ENCODE data around the gene PPP1R7. TPM values are rescaled to one million over a fixed set of nuclear protein-coding genes. Genes with fewer than 3 reads are reported as not detected.

PPP1R7 gene
- polyA plus RNA-seq, 1 donor from 2014 or later, result 59.3 TPM

DNA sequence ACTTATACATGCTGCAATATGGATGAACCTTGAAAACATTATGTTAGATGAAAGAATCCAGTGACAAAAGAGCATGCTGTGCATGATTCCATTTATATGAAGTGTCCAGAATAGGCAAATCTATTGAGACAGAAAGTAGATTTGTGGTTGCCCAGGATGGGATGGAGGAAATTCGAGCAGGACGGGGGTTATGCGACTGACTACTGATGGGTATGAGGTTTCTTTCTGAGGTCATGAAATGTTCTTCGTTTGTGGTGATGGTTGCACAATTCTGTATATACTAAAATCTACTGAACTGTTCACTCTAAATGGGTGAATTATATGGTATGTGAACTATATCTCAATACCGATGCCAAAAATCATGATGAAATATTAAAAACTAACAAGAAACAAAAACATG lies 29.3 kb upstream of the PPP1R7 start:
- H3F3A ChIP-seq (ENCODE audit: insufficient read depth, low read length, poor library complexity, severe bottlenecking), result no peaks in the 10 kb centered on the region
- no peaks in the 10 kb centered on the region for H3K79me2 ChIP-seq (replicated peaks; ENCODE audit: insufficient read depth, low read length)
- peaks cover 6% of the 10 kb centered on the region for H3K36me3 ChIP-seq (ENCODE audit: insufficient read depth, low read length)
- TF ChIP-seq, protein P1, sequence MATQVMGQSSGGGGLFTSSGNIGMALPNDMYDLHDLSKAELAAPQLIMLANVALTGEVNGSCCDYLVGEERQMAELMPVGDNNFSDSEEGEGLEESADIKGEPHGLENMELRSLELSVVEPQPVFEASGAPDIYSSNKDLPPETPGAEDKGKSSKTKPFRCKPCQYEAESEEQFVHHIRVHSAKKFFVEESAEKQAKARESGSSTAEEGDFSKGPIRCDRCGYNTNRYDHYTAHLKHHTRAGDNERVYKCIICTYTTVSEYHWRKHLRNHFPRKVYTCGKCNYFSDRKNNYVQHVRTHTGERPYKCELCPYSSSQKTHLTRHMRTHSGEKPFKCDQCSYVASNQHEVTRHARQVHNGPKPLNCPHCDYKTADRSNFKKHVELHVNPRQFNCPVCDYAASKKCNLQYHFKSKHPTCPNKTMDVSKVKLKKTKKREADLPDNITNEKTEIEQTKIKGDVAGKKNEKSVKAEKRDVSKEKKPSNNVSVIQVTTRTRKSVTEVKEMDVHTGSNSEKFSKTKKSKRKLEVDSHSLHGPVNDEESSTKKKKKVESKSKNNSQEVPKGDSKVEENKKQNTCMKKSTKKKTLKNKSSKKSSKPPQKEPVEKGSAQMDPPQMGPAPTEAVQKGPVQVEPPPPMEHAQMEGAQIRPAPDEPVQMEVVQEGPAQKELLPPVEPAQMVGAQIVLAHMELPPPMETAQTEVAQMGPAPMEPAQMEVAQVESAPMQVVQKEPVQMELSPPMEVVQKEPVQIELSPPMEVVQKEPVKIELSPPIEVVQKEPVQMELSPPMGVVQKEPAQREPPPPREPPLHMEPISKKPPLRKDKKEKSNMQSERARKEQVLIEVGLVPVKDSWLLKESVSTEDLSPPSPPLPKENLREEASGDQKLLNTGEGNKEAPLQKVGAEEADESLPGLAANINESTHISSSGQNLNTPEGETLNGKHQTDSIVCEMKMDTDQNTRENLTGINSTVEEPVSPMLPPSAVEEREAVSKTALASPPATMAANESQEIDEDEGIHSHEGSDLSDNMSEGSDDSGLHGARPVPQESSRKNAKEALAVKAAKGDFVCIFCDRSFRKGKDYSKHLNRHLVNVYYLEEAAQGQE (IDR thresholded peaks at IDR 0.05; ENCODE audit: borderline replicate concordance), result no peak
- no peak for TF ChIP-seq EP300 (conservative IDR thresholded peaks at IDR 0.05; ENCODE audit: poor library complexity, severe bottlenecking)
- TF ChIP-seq SMC3 (conservative IDR thresholded peaks at IDR 0.05; ENCODE audit: poor library complexity), result no peak
- no peak for TF ChIP-seq EZH2 (IDR thresholded peaks at IDR 0.05; ENCODE audit: borderline replicate concordance, insufficient read depth, low read length, poor library complexity, severe bottlenecking)
- TF ChIP-seq TAF1 (IDR thresholded peaks at IDR 0.05; ENCODE audit: low read depth), result no peak
- no peak for TF ChIP-seq RAD21 (conservative IDR thresholded peaks at IDR 0.05)
- TF ChIP-seq, protein P2, sequence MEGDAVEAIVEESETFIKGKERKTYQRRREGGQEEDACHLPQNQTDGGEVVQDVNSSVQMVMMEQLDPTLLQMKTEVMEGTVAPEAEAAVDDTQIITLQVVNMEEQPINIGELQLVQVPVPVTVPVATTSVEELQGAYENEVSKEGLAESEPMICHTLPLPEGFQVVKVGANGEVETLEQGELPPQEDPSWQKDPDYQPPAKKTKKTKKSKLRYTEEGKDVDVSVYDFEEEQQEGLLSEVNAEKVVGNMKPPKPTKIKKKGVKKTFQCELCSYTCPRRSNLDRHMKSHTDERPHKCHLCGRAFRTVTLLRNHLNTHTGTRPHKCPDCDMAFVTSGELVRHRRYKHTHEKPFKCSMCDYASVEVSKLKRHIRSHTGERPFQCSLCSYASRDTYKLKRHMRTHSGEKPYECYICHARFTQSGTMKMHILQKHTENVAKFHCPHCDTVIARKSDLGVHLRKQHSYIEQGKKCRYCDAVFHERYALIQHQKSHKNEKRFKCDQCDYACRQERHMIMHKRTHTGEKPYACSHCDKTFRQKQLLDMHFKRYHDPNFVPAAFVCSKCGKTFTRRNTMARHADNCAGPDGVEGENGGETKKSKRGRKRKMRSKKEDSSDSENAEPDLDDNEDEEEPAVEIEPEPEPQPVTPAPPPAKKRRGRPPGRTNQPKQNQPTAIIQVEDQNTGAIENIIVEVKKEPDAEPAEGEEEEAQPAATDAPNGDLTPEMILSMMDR (IDR thresholded peaks at IDR 0.05; ENCODE audit: poor library complexity, severe bottlenecking), result no peak
- no peak for TF ChIP-seq POLR2AphosphoS5 (IDR thresholded peaks at IDR 0.05)
- TF ChIP-seq MXI1 (conservative IDR thresholded peaks at IDR 0.05; ENCODE audit: poor library complexity, severe bottlenecking), result no peak
- H3K4me3 ChIP-seq (ENCODE audit: low read length), result no peak overlapping the region
- H3K9ac ChIP-seq (ENCODE audit: low read length), result no peak overlapping the region
- no peak overlapping the region for H3K27ac ChIP-seq (ENCODE audit: low read length)
- H3K4me2 ChIP-seq (ENCODE audit: low read length), result no peak overlapping the region
- H3K27me3 ChIP-seq (ENCODE audit: insufficient read depth, low read depth, low read length), result no peaks in the 10 kb centered on the region
- H3K9me3 ChIP-seq (ENCODE audit: low read length), result no peaks in the 10 kb centered on the region
- no peaks in the 10 kb centered on the region for H3K9me2 ChIP-seq (ENCODE audit: insufficient read depth, low read length)
- H2AFZ ChIP-seq (ENCODE audit: low read depth, low read length), result no peak overlapping the region
- H4K20me1 ChIP-seq (ENCODE audit: insufficient read depth), result no peaks in the 10 kb centered on the region

DNA sequence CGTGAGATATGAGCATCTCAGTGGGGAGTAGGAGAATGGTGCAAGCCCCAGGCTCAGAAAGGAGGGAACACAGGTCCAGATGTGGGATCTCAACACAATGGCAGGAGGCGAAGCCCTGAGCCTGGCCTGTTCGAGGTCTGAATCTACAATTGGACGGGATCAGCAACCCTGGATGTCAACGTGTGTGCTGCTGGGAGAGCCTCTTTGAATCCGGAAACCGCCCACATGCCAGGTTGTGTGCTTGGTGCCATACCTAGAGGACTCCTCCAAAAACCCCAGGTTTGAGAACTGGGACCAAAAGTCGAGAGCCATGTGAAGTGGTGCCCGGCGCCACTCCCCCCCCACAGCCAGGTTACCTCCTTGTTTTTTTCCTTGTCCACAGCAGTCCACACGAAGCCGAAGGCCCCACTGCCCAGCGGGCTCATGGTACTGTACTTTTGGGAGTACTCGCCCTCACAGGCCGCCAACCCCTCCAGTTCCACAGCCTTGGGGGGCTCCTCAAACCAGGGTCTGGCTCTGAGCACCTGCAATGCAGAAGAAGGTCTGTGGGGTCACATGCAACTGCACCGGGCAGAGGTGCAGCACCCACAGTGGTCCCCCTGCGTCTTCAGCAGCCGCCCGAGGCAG lies 27.8 kb upstream of the PPP1R7 start:
- no peaks in the 10 kb centered on the region for H4K20me1 ChIP-seq (ENCODE audit: insufficient read depth)
- no peaks in the 10 kb centered on the region for H3K79me2 ChIP-seq (replicated peaks; ENCODE audit: insufficient read depth, low read length)
- H3K27me3 ChIP-seq (ENCODE audit: insufficient read depth, low read depth, low read length), result no peaks in the 10 kb centered on the region
- no peak overlapping the region for H3K4me2 ChIP-seq (ENCODE audit: low read length)
- no peak for TF ChIP-seq SMC3 (conservative IDR thresholded peaks at IDR 0.05; ENCODE audit: poor library complexity)
- TF ChIP-seq EP300 (conservative IDR thresholded peaks at IDR 0.05; ENCODE audit: poor library complexity, severe bottlenecking), result no peak
- TF ChIP-seq RAD21 (conservative IDR thresholded peaks at IDR 0.05), result no peak
- TF ChIP-seq, protein P1 (IDR thresholded peaks at IDR 0.05; ENCODE audit: borderline replicate concordance), result no peak
- TF ChIP-seq POLR2AphosphoS5 (IDR thresholded peaks at IDR 0.05), result no peak
- TF ChIP-seq EZH2 (IDR thresholded peaks at IDR 0.05; ENCODE audit: borderline replicate concordance, insufficient read depth, low read length, poor library complexity, severe bottlenecking), result no peak
- TF ChIP-seq TAF1 (IDR thresholded peaks at IDR 0.05; ENCODE audit: low read depth), result no peak
- TF ChIP-seq MXI1 (conservative IDR thresholded peaks at IDR 0.05; ENCODE audit: poor library complexity, severe bottlenecking), result no peak
- TF ChIP-seq, protein P2 (IDR thresholded peaks at IDR 0.05; ENCODE audit: poor library complexity, severe bottlenecking), result no peak
- no peaks in the 10 kb centered on the region for H3F3A ChIP-seq (ENCODE audit: insufficient read depth, low read length, poor library complexity, severe bottlenecking)
- H3K4me3 ChIP-seq (ENCODE audit: low read length), result no peak overlapping the region
- no peak overlapping the region for H3K9ac ChIP-seq (ENCODE audit: low read length)
- H3K9me3 ChIP-seq (ENCODE audit: low read length), result no peaks in the 10 kb centered on the region
- H2AFZ ChIP-seq (ENCODE audit: low read depth, low read length), result no peak overlapping the region
- no peak overlapping the region for H3K27ac ChIP-seq (ENCODE audit: low read length)
- H3K9me2 ChIP-seq (ENCODE audit: insufficient read depth, low read length), result no peaks in the 10 kb centered on the region
- peaks cover 6% of the 10 kb centered on the region for H3K36me3 ChIP-seq (ENCODE audit: insufficient read depth, low read length)

Data from neural cell (in vitro differentiated cells).